B cell (primary cell): Measurements from ENCODE around the gene PTPRN2. TPM values are rescaled to one million over a fixed set of nuclear protein-coding genes. Genes with fewer than 3 reads are reported as not detected.

Experiments
- ATAC-seq: fragments of 200-7000 bp; cut with Tn5 transposase; one replicate; pipeline ENCODE4 v1.10.0; 2021; ENCODE audit warnings: low read depth, mild to moderate bottlenecking, moderate number of reproducible peaks, moderate library complexity
- CTCF ChIA-PET: fragments of 350-600 bp; sonication (Branson Sonifier 250); formaldehyde crosslinking; loops from one replicate; lab custom pipeline; 2021; ENCODE audit warnings: antibody characterized with exemption, inconsistent platforms; lab: Charles Lee
- POLR2A ChIA-PET: fragments of 350-600 bp; sonication (Branson Sonifier 250); formaldehyde crosslinking; loops from one replicate; lab custom pipeline; 2021; ENCODE audit warnings: antibody characterized with exemption; lab: Charles Lee
- DNase-seq: peaks from one replicate; pipeline ENCODE4 v3.0.0; 2013
- H2AFZ ChIP-seq: 2 replicates; pipeline ENCODE4 v1.6.1; 2012; ENCODE audit warnings: mild to moderate bottlenecking, low read depth, low read length; ENCODE audit not compliant: insufficient read depth, poor library complexity, severe bottlenecking
- H3K27ac ChIP-seq, 2 donors: 1 replicate in 1 of 2; 2 replicates in 1 of 2; pipeline ENCODE4 v1.5.1; 2012 to 2013; ENCODE audit warnings: low read length in 2 of 2, mild to moderate bottlenecking in 2 of 2, moderate library complexity in 1 of 2
- H3K27me3 ChIP-seq, 4 experiments: fragments of 200-600 bp in 1 of 4; sonication (generic) in 1 of 4; replicated peaks in 1 of 4; 1 replicate in 2 of 4; 2 replicates in 2 of 4; pipeline versions ENCODE4 v1.6.1 to v1.7.0; 2013 to 2016; ENCODE audit warnings: low read length in 3 of 4, mild to moderate bottlenecking in 2 of 4, mixed read lengths in 1 of 4, moderate library complexity in 1 of 4; ENCODE audit not compliant: insufficient read depth in 4 of 4, control insufficient read depth in 3 of 4; ENCODE audit errors: control extremely low read depth in 1 of 4
- H3K36me3 ChIP-seq, 2 experiments: replicated peaks in 1 of 2; 1 replicate in 1 of 2; 2 replicates in 1 of 2; pipeline versions ENCODE4 v1.6.1 to v1.7.1; 2013; ENCODE audit warnings: low read length in 1 of 2; ENCODE audit not compliant: insufficient read depth in 2 of 2, control insufficient read depth in 1 of 2; ENCODE audit errors: control extremely low read depth in 1 of 2, extremely low read depth in 1 of 2
- H3K4me1 ChIP-seq, 2 donors: fragments of 200-600 bp in 1 of 2; sonication (generic) in 1 of 2; 1 replicate in 1 of 2; 2 replicates in 1 of 2; pipeline versions ENCODE4 v1.5.1 to v1.6.1; 2013 to 2017; ENCODE audit warnings: low read length in 2 of 2; ENCODE audit not compliant: control insufficient read depth in 2 of 2, insufficient read depth in 2 of 2
- H3K4me2 ChIP-seq: replicated peaks from 2 replicates; pipeline ENCODE3; 2012; ENCODE audit warnings: mild to moderate bottlenecking, low read depth, low read length; ENCODE audit not compliant: poor library complexity, severe bottlenecking
- H3K4me3 ChIP-seq, 5 experiments: fragments of 200-600 bp in 1 of 5; sonication (generic) in 1 of 5; 1 replicate in 3 of 5; 2 replicates in 2 of 5; pipeline versions ENCODE4 v1.5.1 to v1.7.0; 2011 to 2016; ENCODE audit warnings: low read length in 4 of 5, mild to moderate bottlenecking in 4 of 5, low read depth in 2 of 5, control low read depth in 1 of 5, moderate library complexity in 1 of 5; ENCODE audit not compliant: insufficient read depth in 1 of 5; ENCODE audit errors: control extremely low read depth in 1 of 5, extremely low read depth in 1 of 5
- H3K79me2 ChIP-seq: fragments of 200-600 bp; sonication (generic); one replicate; pipeline ENCODE4 v1.6.0; 2016; ENCODE audit warnings: low read length; ENCODE audit not compliant: control insufficient read depth, insufficient read depth
- H3K9ac ChIP-seq: fragments of 200-600 bp; sonication (generic); 2 replicates; pipeline ENCODE4 v1.6.1; 2017; ENCODE audit warnings: mild to moderate bottlenecking, low read length, moderate library complexity
- H3K9me3 ChIP-seq, 3 donors: one replicate each; pipeline versions ENCODE4 v1.6.1 to v1.7.1; 2013; ENCODE audit warnings: low read length in 2 of 3; ENCODE audit not compliant: control insufficient read depth in 2 of 3, insufficient read depth in 1 of 3; ENCODE audit errors: control extremely low read depth in 1 of 3
- H4K20me1 ChIP-seq: 2 replicates; pipeline ENCODE4 v1.6.0; 2012; ENCODE audit warnings: mild to moderate bottlenecking, low read length; ENCODE audit not compliant: insufficient read depth, control insufficient read depth, poor library complexity, severe bottlenecking
- H3K27ac Mint-ChIP-seq: one replicate; pipeline ENCODE4 v1.8.0; 2021; ENCODE audit warnings: mixed read lengths
- H3K27me3 Mint-ChIP-seq: one replicate; pipeline ENCODE4 v1.8.0; 2021; ENCODE audit warnings: mixed read lengths
- H3K4me1 Mint-ChIP-seq: one replicate; pipeline ENCODE4 v1.8.0; 2021; ENCODE audit warnings: mixed read lengths
- H3K4me3 Mint-ChIP-seq: one replicate; pipeline ENCODE4 v1.8.0; 2021; ENCODE audit warnings: mixed read lengths
- H3K9me3 Mint-ChIP-seq: one replicate; pipeline ENCODE4 v1.8.0; 2022; ENCODE audit warnings: mixed read lengths; ENCODE audit not compliant: insufficient read depth
- CTCF ChIP-seq: fragments of 200-600 bp; IDR thresholded peaks from one replicate; pipeline ENCODE4 v1.8.0; 2022; ENCODE audit warnings: antibody characterized with exemption, mild to moderate bottlenecking
- EZH2 ChIP-seq: IDR thresholded peaks from 2 replicates; pipeline ENCODE4 v1.6.1; 2012; ENCODE audit warnings: borderline replicate concordance, low read depth, mild to moderate bottlenecking, moderate library complexity, low read length; ENCODE audit not compliant: insufficient read depth, poor library complexity, severe bottlenecking
- WGBS: methylation state at CpG from one replicate; pipeline ENCODE4 v1.1.5; 2013; ENCODE audit warnings: missing lambda C conversion rate; ENCODE audit not compliant: insufficient coverage; 5-methylcytosine and 5-hydroxymethylcytosine counted together
- intact Hi-C: fragments of 100-400 bp; cut with micrococcal nuclease; formaldehyde crosslinking; loops from one replicate; pipeline ENCODE4 v1.10.0; 2022
- polyA plus RNA-seq: library from polyadenylated mRNA; depleted of rRNA; stranded (reverse); fragments of >200 nt; gene quantifications from 2 replicates; pipeline ENCODE4 v1.2.3, GENCODE V29; 2012
- total RNA-seq, 2 donors: library from RNA; stranded (reverse); fragments of 120-200 nt in 1 of 2; gene quantifications; 1 replicate in 1 of 2; 2 replicates in 1 of 2; pipeline versions ENCODE4 v1.2.3 to v1.2.4, GENCODE V29; 2013 to 2022

PTPRN2 gene
- total and polyA plus RNA-seq, 2 donors (not counting 1 experiment from before 2014, with no cell fraction given), result 2.0 to 5.0 TPM

GRCh38 chr7:158125721-158126120, 461.9 kb downstream of the PTPRN2 start:
- H3K9ac ChIP-seq, result no peak overlapping the region
- TF ChIP-seq EZH2, result no peak
- no peak for TF ChIP-seq CTCF
- no peaks in the 10 kb centered on the region for H4K20me1 ChIP-seq
- ATAC-seq (no peak), DNase-seq (no peak)
- intact Hi-C loops, result no loop called here
- H3K4me2 ChIP-seq, result no peak overlapping the region
- no peaks in the 10 kb centered on the region for H3K4me1 ChIP-seq
- no peaks in the 10 kb centered on the region for H3K36me3 ChIP-seq
- 79% methylated on average over 7 of the region's 22 CpGs for WGBS
- no peaks in the 10 kb centered on the region for H3K27me3 Mint-ChIP-seq
- no peak overlapping the region for H3K27ac ChIP-seq
- H3K4me3 ChIP-seq, result no peak overlapping the region
- H3K9me3 ChIP-seq, result peaks cover 0 to 78% (median 1%) of the 10 kb centered on the region in 3 donors
- POLR2A ChIA-PET, result no interaction called here
- no peak overlapping the region for H3K27ac Mint-ChIP-seq
- no peak overlapping the region for H2AFZ ChIP-seq
- no peak overlapping the region for H3K4me3 Mint-ChIP-seq
- H3K4me1 Mint-ChIP-seq, result no peaks in the 10 kb centered on the region
- H3K27me3 ChIP-seq, result no peaks in the 10 kb centered on the region
- no peaks in the 10 kb centered on the region for H3K9me3 Mint-ChIP-seq
- CTCF ChIA-PET, result no interaction called here
- H3K79me2 ChIP-seq, result no peaks in the 10 kb centered on the region

- Histone ChIP-seq H3K4me3 (no peak overlapping the region), H3K36me3 (no peaks in the 10 kb centered on the region), H3K27ac (no peak overlapping the region), H3K79me2 (no peaks in the 10 kb centered on the region), H3K27me3 (no peaks in the 10 kb centered on the region), H3K4me2 (no peak overlapping the region), H4K20me1 (no peaks in the 10 kb centered on the region), H2AFZ (no peak overlapping the region), H3K9ac (no peak overlapping the region), H3K9me3 (peaks cover 0 to 83% (median under 1%) of the 10 kb centered on the region in 3 donors), H3K4me1 (no peaks in the 10 kb centered on the region)
- DNase-seq (no peak), ATAC-seq (no peak)
- H3K9me3 Mint-ChIP-seq, result peaks cover 1% of the 10 kb centered on the region
- H3K27me3 Mint-ChIP-seq, result no peaks in the 10 kb centered on the region
- intact Hi-C loops, result no loop called here
- no peak overlapping the region for H3K4me3 Mint-ChIP-seq
- H3K4me1 Mint-ChIP-seq, result no peaks in the 10 kb centered on the region
- CTCF ChIA-PET, result no interaction called here
- WGBS, result 91% methylated on average over 6 of the region's 17 CpGs
- POLR2A ChIA-PET, result no interaction called here
- no peak overlapping the region for H3K27ac Mint-ChIP-seq
- TF ChIP-seq EZH2, result no peak
- TF ChIP-seq CTCF, result no peak
Observed at GRCh38 chr7:158125091-158125490, 462.5 kb downstream of the PTPRN2 start.
